Stimulated activated CD8-positive, alpha-beta memory T cell treated with anti-CD3 and anti-CD28 coated beads, Interleukin-7, amount 100 ng/mL, for 48 hours (primary cell): ENCODE results near the gene NOM1.
"Not testable (repeated sequence)": the region's sequence is repeated elsewhere in the genome, so short reads cannot be mapped to it uniquely, and the experiment has no call there.

Experiments used
- DNase-seq, 2 donors: peaks; one replicate each; pipeline ENCODE4 v3.0.0-alpha.2; 2020; ENCODE audit warnings: low read depth in 1 of 2; ENCODE audit errors: extremely low read depth in 1 of 2

The NOM1 gene

DNA sequence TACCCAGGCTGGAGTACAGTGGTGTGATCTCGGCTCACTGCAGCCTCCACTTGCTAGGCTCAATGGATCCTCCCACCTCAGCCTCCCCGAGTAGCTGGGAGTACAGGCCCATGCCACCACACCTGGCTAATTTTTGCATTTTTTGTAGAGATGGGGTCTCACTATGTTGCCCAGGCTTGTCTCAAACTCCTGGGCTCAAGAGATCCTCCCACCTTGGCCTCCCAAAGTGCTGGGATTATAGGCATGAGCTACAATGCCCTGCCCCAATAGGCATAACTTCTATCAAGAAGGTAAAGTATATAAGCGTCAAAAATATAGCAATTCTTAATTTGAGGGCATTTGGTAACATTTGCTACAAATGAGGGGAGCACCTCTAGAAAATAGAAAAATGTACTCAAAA lies 12.7 kb upstream of the NOM1 start:
- DNase-seq: not testable (repeated sequence)

DNA sequence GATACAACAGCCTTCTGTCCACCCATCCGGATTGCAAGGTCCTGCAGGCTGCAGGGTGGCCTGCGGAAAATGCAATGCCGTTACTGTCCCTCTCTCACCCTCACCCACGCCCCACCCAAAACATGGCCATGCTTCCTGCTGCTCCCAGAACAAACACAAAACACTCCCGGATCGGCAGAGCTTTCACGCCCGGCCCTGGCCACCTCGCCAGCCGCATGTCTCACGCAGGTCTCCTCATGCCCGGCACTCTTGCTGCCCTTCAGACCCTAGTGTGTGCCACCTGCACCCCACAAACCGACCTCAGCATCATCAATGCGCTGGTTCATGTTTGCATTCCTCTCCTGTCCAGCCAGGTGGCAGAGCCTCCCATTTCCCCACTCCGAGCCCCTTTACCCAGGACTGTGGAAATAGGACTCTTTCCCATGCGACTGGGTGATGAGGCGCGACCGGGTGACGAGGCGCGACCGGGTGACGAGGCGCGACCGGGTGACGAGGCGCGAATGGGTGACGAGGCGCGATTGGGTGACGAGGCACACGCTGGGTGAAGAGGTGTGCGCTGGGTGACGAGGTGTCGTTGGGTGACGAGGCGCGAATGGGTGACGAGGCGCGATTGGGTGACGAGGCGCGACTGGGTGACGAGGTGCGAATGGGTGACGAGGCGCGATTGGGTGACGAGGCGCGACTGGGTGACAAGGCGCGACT lies 8.9 kb upstream of the NOM1 start:
- DNase-seq: no peak

DNA sequence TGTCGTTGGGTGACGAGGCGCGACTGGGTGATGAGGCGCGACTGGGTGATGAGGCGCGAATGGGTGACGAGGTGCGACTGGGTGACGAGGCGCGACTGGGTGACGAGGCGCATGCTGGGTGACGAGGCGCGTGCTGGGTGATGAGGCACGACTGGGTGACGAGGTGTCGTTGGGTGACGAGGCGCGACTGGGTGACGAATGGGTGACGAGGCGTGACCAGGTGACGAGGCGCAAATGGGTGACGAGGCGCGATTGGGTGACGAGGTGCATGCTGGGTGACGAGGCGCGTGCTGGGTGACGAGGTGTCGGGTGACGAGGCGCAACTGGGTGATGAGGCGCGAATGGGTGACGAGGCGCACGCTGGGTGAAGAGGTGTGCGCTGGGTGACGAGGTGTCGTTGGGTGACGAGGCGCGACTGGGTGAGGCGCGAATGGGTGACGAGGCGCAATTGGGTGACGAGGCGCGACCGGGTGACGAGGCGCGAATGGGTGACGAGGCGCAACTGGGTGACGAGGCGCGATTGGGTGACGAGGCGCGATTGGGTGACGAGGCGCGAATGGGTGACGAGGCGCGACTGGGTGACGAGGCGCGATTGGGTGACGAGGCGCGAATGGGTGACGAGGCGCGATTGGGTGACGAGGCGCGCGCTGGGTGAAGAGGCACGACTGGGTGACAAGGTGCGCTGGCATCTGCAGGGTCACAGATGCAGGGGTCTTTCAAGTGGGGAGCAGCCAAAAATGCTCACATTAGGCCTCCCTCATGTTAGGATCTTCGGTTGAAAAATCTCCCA lies 7.9 kb upstream of the NOM1 start:
- DNase-seq: no peak

DNA sequence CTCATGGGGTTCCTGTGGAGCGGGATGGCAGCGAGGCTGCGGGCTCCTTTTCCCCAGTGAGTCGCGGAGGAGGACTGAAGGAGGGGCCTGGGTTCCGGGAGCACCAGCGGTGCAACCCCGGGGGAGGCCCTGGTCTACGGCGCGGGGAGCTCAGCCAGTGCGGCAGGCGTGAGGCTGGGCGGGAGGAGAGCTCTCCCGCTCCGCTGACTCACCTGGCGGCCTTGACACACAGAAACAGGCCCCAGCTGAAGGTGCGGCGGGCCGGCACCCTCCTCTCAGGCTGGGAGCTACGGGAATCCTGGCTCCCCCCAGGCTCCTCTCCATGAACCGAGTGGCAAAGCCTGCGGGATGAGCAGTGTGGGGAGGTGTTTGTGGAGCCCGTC lies 6.8 kb upstream of the NOM1 start:
- DNase-seq: no peak

DNA sequence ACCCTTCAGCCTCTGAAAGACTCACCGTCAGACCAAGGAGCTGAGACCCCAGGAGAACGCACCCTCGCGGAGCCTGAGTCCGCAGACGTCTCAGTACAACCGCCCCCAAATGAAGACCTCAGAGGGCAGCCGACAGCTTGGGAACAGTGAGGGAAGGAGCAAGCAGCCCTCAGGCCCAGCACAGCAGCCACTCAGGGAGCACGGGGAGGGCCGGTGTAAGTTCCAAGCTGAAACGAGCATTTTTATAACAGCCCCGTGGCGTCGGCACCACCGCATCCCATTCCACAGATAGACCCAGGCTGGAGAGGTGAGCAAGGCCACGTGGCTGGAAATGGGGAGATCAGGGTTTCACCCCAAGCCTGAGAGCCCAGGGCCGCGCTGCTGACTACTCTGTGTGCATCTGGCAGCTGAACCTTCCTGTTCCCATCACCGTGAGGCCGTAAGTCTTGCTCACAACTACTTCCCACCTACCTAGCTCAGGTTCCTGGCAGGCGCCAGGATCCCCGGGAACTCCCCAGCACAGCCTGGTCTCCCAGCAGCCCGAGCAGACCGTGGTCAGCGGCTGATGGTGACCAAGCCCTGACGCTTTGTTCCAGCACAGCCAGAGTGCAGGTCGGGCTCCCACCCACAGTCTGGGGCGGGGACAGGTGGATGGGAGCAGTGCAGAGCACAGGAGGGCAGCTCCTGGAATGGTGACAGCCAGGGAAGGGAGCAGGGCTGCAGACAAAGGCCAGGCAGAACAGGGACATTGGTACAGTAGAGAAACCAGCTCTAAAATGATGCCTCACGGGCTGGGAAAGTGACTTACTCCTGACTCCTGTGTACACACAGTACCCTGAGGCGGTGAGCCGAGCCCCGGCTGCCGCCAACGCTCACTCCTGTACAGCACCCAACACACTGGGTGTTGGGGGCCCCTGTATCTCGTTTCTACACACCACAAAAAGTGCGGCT lies 6.1 kb upstream of the NOM1 start:
- no peak for DNase-seq

DNA sequence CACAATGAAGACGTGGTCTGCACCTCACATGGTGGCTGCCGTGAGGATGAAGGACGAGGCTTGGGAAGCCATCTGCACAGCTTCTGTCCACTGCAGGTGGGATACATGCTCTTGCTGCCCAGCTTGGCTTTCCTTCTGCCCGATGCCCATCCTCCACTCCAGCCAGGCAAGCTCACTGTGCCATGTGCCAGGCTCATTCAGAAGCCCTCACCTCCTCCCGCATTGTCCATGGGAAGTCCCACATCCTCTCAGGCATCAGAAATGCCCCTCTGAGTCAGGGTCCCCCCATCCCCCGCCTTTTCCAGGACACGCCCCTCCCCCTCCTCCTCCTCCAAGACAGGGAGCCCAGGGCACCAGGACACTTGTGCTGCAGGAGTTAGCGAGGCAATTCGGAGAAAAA lies 4.6 kb upstream of the NOM1 start:
- no peak for DNase-seq

DNA sequence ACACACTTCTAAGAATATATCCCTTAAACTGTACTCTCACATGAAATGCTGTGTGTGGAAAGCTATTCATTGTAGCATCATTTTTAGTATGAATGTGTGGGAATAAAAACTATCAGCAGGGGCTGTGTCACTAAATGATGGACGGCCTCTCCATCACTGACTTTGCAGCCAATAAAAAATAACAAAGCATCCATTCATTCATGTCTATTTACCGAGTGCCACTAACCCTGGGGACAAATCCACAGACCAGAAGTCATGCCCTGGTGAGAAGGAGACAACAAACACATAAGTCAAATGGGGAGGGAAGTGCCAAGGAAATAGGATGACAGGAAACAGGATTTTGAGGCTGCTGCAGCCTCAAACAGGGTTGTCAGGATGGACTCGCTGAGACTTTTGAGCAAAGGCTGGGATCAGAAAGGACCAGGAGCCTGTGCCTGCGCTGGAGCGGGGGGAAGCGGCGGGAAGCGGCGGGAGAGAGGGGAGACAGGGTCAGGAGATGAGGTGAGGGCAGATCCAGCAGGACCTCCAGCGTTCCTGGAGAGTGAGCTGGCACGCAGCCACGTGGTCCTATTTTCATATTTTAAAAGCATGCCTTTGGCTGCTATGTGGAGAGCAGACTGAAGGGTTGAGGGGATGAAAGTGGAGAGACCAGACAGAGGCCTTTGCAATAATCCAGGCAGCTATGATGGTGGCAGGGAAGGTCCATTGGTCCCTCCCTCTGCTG lies 2.2 kb upstream of the NOM1 start:
- no peak for DNase-seq

DNA sequence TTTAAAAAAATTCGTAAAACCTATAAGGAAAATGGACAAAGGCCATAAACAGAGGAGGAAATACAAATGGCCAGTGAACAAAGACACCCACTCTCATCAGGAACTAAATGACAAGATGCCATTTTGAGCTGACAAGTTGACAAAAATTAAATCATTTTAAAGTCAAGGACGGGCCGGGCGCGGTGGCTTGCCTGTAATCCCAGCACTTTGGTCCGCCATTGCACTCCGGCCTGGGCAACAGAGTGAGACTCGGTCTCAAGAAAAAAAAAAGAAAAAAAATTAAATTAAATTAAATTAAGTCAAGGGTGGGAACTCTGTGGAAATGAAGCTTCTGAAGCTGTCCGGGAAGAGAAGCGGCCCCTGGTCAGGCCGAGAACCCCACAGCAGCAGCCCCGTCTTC lies 1.2 kb upstream of the NOM1 start:
- DNase-seq: no peak

DNA sequence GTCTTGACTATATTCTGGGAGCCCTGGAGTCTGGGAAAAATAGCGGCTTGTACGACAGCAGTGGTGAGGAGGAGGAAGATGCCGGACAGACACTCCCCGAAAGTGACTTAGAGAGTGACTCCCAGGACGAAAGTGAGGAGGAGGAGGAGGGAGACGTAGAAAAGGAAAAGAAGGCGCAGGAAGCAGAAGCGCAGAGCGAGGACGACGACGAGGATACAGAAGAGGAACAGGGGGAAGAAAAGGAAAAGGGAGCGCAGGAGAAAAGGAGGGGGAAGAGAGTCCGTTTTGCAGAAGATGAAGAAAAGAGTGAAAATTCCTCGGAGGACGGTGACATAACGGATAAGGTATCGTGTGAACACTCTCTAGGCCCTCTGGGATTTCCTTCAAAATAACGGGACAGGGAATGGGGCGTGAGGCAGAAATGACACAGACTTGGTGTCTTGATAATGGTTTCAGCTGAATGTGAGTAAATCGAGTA lies 908 bp downstream of the NOM1 start:
- no peak for DNase-seq

DNA sequence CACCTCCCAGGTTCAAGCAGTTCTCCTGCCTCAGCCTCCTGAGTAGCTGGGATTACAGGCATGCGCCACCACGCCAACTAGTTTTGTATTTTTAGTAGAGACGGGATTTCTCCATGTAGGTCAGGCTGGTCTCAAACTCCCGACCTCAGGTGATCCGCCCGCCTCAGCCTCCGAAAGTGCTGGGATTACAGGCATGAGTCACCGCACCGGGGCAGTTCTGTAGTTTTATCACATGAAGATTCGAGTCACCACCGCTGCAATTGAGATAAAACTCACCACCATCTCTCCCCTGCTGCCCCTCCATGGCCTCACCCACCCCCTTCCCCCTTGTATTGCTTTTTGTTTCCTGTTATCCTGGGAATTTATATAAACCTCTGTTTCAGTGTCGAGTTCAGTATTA lies 3.7 kb downstream of the NOM1 start:
- DNase-seq: not testable (repeated sequence)

DNA sequence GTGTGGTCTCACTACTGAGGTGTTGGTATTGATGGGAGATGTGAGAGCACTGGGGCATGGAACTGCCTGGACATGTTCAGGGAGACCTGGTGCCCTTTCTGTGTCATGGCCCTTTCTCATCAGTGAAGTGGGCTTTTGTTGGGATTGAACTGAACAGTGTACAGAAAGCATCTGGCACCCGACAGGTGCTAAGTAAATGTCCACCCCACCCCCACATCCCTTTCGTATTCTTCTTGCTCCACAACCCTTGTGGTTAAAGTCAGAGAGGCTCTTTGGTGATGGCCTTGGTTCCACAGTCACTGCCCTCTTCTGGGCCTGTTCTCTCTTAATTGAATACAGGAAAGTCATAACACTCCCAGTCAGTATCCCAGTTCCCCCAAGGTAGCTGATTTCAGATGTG lies 5.4 kb downstream of the NOM1 start:
- DNase-seq: no peak

DNA sequence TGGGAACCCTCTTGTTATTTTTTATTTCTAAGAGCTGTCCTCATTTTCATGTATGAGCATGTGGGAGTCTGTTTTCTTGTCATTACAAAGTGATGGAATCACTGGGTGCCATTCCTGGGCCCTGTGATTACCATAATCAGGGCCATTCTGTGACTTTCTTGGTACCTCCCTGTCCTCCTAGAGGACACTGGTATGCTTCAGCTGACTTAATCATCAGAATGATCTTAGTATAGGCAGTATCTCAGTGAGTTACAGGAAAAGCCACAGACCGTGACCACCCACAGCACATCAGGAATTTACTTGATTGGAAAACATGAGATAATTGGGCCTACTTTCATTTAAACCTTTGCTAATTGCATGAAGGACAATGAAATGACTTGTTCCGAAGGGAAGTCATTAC lies 7.2 kb downstream of the NOM1 start:
- no peak for DNase-seq

DNA sequence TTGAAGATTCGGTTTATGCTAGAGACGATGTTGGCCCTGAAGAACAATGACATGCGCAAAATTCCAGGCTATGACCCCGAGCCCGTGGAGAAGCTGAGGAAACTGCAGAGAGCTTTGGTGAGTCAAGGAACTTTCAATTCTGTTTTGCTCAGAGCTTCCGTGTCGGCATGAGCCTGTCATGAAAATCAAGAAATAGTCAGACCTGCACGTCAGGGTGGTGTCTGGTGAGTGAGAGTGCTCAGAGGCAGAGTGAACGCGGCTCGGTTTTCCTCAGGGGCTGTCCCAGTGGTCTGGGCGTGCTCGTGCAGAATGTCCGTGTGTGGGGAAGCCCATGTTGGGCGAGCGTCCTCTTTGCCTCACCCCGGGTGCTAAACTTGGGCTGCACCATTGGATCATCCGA lies 12.6 kb downstream of the NOM1 start:
- no peak for DNase-seq

DNA sequence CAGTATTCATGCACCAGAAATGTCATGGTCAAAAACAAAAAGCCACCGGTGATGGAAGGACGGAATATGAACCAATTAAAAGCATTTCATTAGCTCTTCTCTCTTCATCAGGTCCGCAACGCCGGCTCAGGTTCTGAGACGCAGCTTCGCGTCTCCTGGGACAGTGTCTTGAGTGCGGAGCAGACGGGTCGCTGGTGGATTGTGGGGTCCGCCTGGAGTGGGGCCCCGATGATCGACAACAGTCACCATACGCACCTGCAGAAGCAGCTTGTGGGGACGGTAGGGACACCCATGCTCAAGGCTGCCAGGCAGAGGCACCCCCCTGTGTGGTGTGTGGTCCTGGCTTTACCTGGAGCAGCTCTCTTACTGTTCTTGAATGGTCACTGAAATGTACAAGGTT lies 13.4 kb downstream of the NOM1 start:
- DNase-seq: no peak

DNA sequence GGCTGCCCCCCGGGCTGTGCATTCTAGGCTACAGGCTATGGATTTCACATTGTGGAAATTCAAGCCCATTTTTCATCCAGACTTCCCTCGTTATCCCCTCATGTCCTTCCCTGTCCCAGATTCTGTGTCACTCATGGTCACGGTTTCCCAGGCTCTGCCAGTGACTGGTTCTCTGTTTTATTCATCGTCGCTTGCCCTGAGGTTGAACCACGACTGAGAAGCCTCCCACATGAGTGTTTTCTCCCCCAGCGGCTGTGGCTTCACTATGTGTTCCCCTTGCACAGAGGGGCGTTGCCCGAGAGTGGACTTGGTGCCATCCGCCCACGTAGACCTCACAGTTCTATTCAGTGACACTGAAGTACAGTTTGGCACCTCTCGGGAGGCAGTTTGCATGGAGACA lies 14.0 kb downstream of the NOM1 start:
- no peak for DNase-seq

DNA sequence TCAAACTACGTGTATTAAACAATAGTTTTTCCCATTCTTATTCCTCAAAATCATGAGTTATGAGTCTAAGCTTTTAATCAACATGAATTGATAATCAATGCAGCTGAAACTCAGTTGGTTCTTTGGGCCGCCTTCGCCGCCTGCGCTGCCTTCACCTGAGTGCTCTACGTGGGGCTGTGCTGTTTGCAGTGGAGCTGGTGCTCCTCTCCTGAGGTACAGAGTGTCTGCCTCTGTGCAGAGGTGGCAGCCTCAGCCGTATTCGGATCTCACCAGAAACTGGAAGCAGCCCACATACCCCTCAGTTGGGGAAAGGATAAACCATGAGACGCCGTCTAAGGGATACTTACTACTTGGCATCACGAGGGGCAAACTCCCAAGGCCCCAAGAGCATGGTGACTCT lies 15.5 kb downstream of the NOM1 start:
- DNase-seq: no peak

DNA sequence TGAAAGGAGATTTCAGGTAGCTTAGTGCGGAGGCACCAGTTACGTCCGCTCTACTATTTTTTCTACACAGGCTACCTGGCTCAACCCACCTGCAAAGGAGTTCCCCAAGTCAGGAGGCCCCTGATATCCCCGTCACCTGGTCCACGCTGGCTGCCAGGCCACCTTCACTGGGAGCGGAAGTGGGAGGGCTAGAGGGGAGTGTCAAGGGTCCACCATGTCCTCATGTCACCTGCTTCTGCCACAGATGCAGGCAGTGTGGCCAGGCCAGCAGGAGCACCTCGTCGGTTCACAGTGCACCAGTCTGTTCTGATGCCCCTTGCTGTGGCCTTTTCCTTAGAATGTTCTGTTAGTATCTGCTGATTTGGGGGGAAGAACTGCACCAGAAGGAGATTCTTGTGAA lies 16.9 kb downstream of the NOM1 start:
- no peak for DNase-seq

DNA sequence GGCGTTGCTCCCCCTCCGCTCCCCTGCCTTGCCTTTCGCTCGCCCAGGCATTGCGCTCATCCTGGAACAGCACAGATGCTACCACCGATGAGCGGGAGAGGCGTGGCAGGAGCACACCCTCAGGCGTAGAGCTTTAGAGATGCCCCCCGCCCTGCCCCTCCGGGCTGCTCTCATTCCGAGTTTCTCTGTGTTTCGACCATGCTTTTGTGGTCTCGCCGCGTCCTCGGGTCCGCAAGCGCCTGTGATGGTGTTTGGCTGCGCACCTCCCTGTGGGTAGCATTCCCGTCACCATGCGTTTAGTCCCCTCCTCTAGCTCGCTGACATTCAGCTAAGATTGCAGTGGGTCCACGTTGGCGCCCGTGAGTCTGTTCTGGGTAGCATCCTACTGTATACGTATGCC lies 18.7 kb downstream of the NOM1 start:
- no peak for DNase-seq

DNA sequence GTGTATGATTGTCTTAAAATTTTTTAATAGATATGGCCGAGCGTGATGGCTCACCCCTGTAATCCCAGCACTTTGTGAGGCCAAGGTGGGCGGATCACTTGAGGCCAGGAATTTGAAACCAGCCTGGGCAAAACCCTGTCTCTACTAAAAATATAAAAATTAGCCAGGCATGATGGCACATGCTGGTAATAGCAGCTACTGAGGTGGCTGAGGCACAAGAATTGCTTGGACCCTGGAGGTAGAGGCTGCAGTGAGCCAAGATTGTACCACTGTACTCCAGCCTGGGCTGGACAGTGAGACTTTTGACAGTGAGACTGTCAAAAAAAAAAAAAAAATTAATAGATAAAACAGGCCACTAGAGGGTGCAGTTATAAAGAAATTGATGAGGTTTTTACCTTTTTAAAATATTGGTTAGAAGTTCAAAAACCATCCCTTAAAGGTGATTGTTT lies 20.5 kb downstream of the NOM1 start:
- no peak for DNase-seq

DNA sequence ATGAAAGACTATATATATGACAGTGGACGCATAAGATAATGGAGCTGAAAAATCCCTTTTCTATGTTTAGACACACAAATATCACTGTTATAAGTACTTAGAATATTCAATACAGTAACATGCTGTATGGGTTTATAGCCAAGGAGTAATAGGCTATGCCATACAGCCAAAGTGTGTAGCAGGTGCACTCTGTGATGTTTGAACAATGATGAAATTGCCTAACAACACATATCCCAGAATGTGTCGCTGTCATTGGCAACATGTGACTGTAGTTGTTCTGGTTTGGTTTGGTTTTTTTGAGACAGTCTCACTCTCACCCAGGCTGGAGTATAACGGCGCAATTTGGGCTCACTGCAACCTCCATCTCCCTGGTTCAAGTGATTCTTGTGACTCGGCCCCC lies 26.1 kb downstream of the NOM1 start:
- DNase-seq: no peak
